Cardiac fibroblast (primary cell): Measurements from ENCODE around the gene GRPR.

ENCODE experiments used
- DNase-seq, 2 donors: peaks; one replicate each; pipeline versions ENCODE4 v3.0.0 to v3.0.0-alpha.2; 2010; ENCODE audit warnings: low read depth in 2 of 2
- H3K4me3 ChIP-seq, 2 donors: replicated peaks in 1 of 2; 1 replicate in 1 of 2; 2 replicates in 1 of 2; pipeline ENCODE4 v1.5.1; 2011; ENCODE audit warnings: low read depth in 2 of 2, low read length in 2 of 2, mild to moderate bottlenecking in 2 of 2, moderate library complexity in 1 of 2
- TF ChIP-seq, protein P1 (sequence below): IDR thresholded peaks from one replicate; pipeline ENCODE4 v1.5.1; 2011; ENCODE audit warnings: low read depth, mild to moderate bottlenecking, low read length, inconsistent platforms

The GRPR gene

GRCh38 chrX:16202943-16203342 is 79.6 kb downstream of the GRPR start:
- DNase-seq = no peak
- TF ChIP-seq, protein P1, sequence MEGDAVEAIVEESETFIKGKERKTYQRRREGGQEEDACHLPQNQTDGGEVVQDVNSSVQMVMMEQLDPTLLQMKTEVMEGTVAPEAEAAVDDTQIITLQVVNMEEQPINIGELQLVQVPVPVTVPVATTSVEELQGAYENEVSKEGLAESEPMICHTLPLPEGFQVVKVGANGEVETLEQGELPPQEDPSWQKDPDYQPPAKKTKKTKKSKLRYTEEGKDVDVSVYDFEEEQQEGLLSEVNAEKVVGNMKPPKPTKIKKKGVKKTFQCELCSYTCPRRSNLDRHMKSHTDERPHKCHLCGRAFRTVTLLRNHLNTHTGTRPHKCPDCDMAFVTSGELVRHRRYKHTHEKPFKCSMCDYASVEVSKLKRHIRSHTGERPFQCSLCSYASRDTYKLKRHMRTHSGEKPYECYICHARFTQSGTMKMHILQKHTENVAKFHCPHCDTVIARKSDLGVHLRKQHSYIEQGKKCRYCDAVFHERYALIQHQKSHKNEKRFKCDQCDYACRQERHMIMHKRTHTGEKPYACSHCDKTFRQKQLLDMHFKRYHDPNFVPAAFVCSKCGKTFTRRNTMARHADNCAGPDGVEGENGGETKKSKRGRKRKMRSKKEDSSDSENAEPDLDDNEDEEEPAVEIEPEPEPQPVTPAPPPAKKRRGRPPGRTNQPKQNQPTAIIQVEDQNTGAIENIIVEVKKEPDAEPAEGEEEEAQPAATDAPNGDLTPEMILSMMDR = no peak
- H3K4me3 ChIP-seq = no peak overlapping the region
